ENCODE data around the gene C19orf44. TPM values are rescaled to one million over a fixed set of nuclear protein-coding genes. Genes with fewer than 3 reads are reported as not detected.

C19orf44 gene
- total and polyA plus RNA-seq, 2 experiments from 2014 or later: 2.4 to 5.1 TPM

GRCh38 chr19:16537111-16537510 is 40.9 kb downstream of the C19orf44 start:
- Histone ChIP-seq H3K27me3 (replicated peaks; ENCODE audit: insufficient read depth) (no peaks in the 10 kb centered on the region), H2AFZ (no peak overlapping the region), H3K9me2 (ENCODE audit: insufficient read depth) (no peaks in the 10 kb centered on the region), H3K36me3 (ENCODE audit: low read depth) (peaks cover 12% of the 10 kb centered on the region; the same call in 1 of the 2 replicates), H3K9ac (no peak overlapping the region), H3K4me2 (ENCODE audit: unreplicated experiment) (no peak overlapping the region), H3F3A (ENCODE audit: insufficient read depth) (peaks cover 7% of the 10 kb centered on the region), H3K27ac (no peak overlapping the region), H3K79me2 (ENCODE audit: insufficient read depth) (peaks cover 78% of the 10 kb centered on the region), H3K4me3 (no peak overlapping the region), H3K4me1 (ENCODE audit: insufficient read depth) (peaks cover 8% of the 10 kb centered on the region), H4K20me1 (ENCODE audit: insufficient read depth) (0 out of 2 replicates have a peak, but pooled peaks cover 4% of the 10 kb centered on the region), H3K9me3 (ENCODE audit: low read depth) (no peaks in the 10 kb centered on the region)
- no peak for TF ChIP-seq EZH2phosphoT487 (IDR thresholded peaks at IDR 0.05; ENCODE audit: insufficient read depth, low read depth)
- no peak for TF ChIP-seq EZH2 (IDR thresholded peaks at IDR 0.05; ENCODE audit: insufficient read depth, poor library complexity, severe bottlenecking)
- DNase-seq: no peak
- in situ Hi-C loops (cut with MboI): no loop called here
- WGBS, 2 experiments (ENCODE audit: low coverage in 1 of 2, low lambda C conversion rate in 2 of 2, missing lambda C conversion rate in 2 of 2): 87% methylated on average over 10 to 13 of the region's 13 CpGs

DNA sequence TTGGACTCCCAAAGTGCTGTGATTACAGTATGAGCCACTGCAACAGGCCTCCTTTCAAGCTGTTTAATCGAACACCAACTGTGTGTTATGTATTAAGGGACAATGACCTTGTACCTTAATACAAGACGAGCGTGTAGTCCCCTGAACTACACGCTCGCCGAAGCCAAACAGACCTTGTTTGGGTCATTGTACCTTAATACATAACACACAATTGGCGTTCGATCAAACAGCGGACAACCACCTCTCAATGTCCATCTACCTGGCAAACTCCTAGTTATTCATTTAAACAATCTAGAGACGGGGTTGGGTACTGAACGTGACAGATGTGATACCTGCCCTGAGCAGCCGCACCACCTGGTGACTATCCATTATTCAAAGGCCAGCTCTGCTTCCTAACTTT is 44.8 kb downstream of the C19orf44 start:
- DNase-seq: no peak
- Histone ChIP-seq H3K4me3 (peak overlapping the region; percentile 97), H3K4me1 (ENCODE audit: insufficient read depth) (peaks cover 16% of the 10 kb centered on the region), H3K36me3 (ENCODE audit: low read depth) (no peaks in the 10 kb centered on the region; the same call in 1 of the 2 replicates), H3K4me2 (ENCODE audit: unreplicated experiment) (peak overlapping the region; percentile 99), H3K27ac (peak overlapping the region; percentile 71), H3K27me3 (replicated peaks; ENCODE audit: insufficient read depth) (no peaks in the 10 kb centered on the region), H3K9ac (peak overlapping the region; percentile 95), H3K9me3 (ENCODE audit: low read depth) (no peaks in the 10 kb centered on the region), H4K20me1 (ENCODE audit: insufficient read depth) (0 out of 2 replicates have a peak, but pooled peaks cover 4% of the 10 kb centered on the region), H3K79me2 (ENCODE audit: insufficient read depth) (peaks cover 97% of the 10 kb centered on the region), H3F3A (ENCODE audit: insufficient read depth) (peaks cover 7% of the 10 kb centered on the region), H2AFZ (no peak overlapping the region), H3K9me2 (ENCODE audit: insufficient read depth) (no peaks in the 10 kb centered on the region)
- WGBS, 2 experiments (ENCODE audit: low coverage in 1 of 2, low lambda C conversion rate in 2 of 2, missing lambda C conversion rate in 2 of 2): 81 to 82% methylated on average over 12 of the region's 12 CpGs
- in situ Hi-C loops (cut with MboI): no loop called here
- TF ChIP-seq EZH2phosphoT487 (IDR thresholded peaks at IDR 0.05; ENCODE audit: insufficient read depth, low read depth) (no peak), EZH2 (IDR thresholded peaks at IDR 0.05; ENCODE audit: insufficient read depth, poor library complexity, severe bottlenecking) (no peak)

- Histone ChIP-seq H3K27me3 (replicated peaks; ENCODE audit: insufficient read depth) (no peaks in the 10 kb centered on the region), H3K27ac (peak overlapping the region; percentile 71), H2AFZ (peak overlapping the region; percentile 89), H3K9me3 (ENCODE audit: low read depth) (no peaks in the 10 kb centered on the region), H3K4me2 (ENCODE audit: unreplicated experiment) (peak overlapping the region; percentile 99), H4K20me1 (ENCODE audit: insufficient read depth) (0 out of 2 replicates have a peak, but pooled peaks cover 4% of the 10 kb centered on the region), H3K9ac (peak overlapping the region; percentile 95), H3K36me3 (ENCODE audit: low read depth) (no peaks in the 10 kb centered on the region; the same call in 1 of the 2 replicates), H3K4me3 (peak overlapping the region; percentile 97), H3K9me2 (ENCODE audit: insufficient read depth) (no peaks in the 10 kb centered on the region), H3F3A (ENCODE audit: insufficient read depth) (peaks cover 7% of the 10 kb centered on the region), H3K4me1 (ENCODE audit: insufficient read depth) (peaks cover 16% of the 10 kb centered on the region), H3K79me2 (ENCODE audit: insufficient read depth) (peaks cover 91% of the 10 kb centered on the region)
- peak; percentile 58 for DNase-seq
- TF ChIP-seq EZH2phosphoT487 (IDR thresholded peaks at IDR 0.05; ENCODE audit: insufficient read depth, low read depth) (no peak), EZH2 (IDR thresholded peaks at IDR 0.05; ENCODE audit: insufficient read depth, poor library complexity, severe bottlenecking) (no peak)
- in situ Hi-C loops (cut with MboI): no loop called here
- WGBS, 2 experiments (ENCODE audit: low coverage in 1 of 2, low lambda C conversion rate in 2 of 2, missing lambda C conversion rate in 2 of 2): 1 to 2% methylated on average over 27 to 29 of the region's 29 CpGs
Measured at GRCh38 chr19:16541526-16542044, 45.4 kb downstream of the C19orf44 start.

DNA sequence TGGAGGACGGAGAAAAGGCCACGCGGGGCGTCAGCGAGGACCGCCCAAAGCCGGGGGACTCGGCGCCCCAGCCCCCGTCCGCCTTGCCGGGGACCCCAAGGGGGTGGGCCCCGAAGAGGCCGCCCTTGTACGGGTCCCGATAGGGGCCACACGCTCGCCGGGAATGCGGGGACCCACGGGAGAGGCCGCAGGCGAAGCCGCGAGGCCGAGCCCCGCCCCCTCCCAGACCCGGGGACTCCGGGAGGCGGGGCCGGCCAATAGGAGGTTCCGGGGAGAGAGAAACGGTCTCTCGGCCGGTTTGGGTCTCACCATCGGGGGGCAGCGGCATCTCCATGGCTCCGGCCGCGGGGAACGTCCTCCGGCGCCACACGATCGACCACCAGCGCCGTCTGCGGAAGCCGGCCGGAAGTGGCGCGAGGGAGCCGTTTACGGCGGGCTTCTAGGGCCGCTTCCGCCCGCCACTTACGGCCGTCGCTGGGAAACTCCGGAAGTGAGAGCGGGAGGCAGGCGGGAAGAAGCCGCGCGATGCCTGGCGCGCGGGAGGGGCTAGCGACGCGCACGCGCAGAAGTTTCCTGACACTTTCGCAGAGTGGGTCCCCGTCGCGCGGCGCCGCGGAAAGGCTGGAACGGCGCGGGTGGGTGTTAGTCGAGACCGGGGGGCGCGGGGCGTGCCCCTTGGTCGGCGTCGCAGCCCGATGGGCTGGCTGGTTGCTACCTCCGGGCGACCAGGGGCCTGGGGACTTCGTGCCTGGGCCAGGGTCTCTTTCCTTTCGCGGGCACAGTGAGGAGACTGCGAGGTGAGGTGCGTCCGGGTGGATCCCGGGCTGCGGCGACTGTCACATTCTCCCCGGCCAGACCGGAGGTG is 46.1 kb downstream of the C19orf44 start, which contains the start of gene CHERP:
CHERP (minus strand) TSS at position 393 of the 865 bp plus-strand sequence; CDS start at position 334, 59 bp downstream.
- no peaks in the 10 kb centered on the region; the same call in 1 of the 2 replicates for H3K36me3 ChIP-seq (ENCODE audit: low read depth)
- TF ChIP-seq EZH2 (IDR thresholded peaks at IDR 0.05; ENCODE audit: insufficient read depth, poor library complexity, severe bottlenecking) (no peak), EZH2phosphoT487 (IDR thresholded peaks at IDR 0.05; ENCODE audit: insufficient read depth, low read depth) (no peak)
- peaks cover 84% of the 10 kb centered on the region for H3K79me2 ChIP-seq (ENCODE audit: insufficient read depth)
- H3K9me3 ChIP-seq (ENCODE audit: low read depth): no peaks in the 10 kb centered on the region
- peak within 1 kb of the TSS; percentile 97 for H3K4me3 ChIP-seq
- H3K4me1 ChIP-seq (ENCODE audit: insufficient read depth): peaks cover 16% of the 10 kb centered on the region
- H3K9me2 ChIP-seq (ENCODE audit: insufficient read depth): no peaks in the 10 kb centered on the region
- WGBS, 2 experiments (ENCODE audit: low coverage in 1 of 2, low lambda C conversion rate in 2 of 2, missing lambda C conversion rate in 2 of 2): 1 to 2% methylated on average over 87 to 103 of the region's 108 CpGs
- H3K27me3 ChIP-seq (replicated peaks; ENCODE audit: insufficient read depth): no peaks in the 10 kb centered on the region
- peak within 1 kb of the TSS; percentile 99 for H3K4me2 ChIP-seq (ENCODE audit: unreplicated experiment)
- H2AFZ ChIP-seq: peak within 1 kb of the TSS; percentile 89
- H4K20me1 ChIP-seq (ENCODE audit: insufficient read depth): 0 out of 2 replicates have a peak, but pooled peaks cover 4% of the 10 kb centered on the region
- peak within 1 kb of the TSS; percentile 95 for H3K9ac ChIP-seq
- in situ Hi-C loops (cut with MboI): no loop called here
- peaks cover 7% of the 10 kb centered on the region for H3F3A ChIP-seq (ENCODE audit: insufficient read depth)
- H3K27ac ChIP-seq: peak within 1 kb of the TSS; percentile 71
- peak; percentile 98 for DNase-seq

Measured in GM23248 (cell line).